CD14-positive monocyte (primary cell): ENCODE data around the gene FBXW7. TPM values are rescaled to one million over a fixed set of nuclear protein-coding genes. Genes with fewer than 3 reads are reported as not detected.

Experiments used
- DNase-seq, 3 donors: peaks; one replicate each; pipeline ENCODE4 v3.0.0-alpha.2; 2011 to 2022
- H2AFZ ChIP-seq: 2 replicates; pipeline ENCODE4 v1.6.0; 2012; ENCODE audit warnings: mild to moderate bottlenecking, low read depth, low read length, inconsistent platforms; ENCODE audit not compliant: insufficient read depth, poor library complexity, severe bottlenecking
- H3K27ac ChIP-seq, 2 donors: 1 replicate in 1 of 2; 2 replicates in 1 of 2; pipeline ENCODE4 v1.5.1; 2012 to 2013; ENCODE audit warnings: low read length in 2 of 2, control low read depth in 1 of 2, inconsistent platforms in 1 of 2, low read depth in 1 of 2, mild to moderate bottlenecking in 1 of 2
- H3K27me3 ChIP-seq, 2 donors: one replicate each; pipeline versions ENCODE4 v1.6.0 to v1.6.1; 2011 to 2013; ENCODE audit warnings: low read length in 2 of 2; ENCODE audit not compliant: control insufficient read depth in 2 of 2, insufficient read depth in 2 of 2
- H3K36me3 ChIP-seq, 2 donors: replicated peaks in 1 of 2; 1 replicate in 1 of 2; 2 replicates in 1 of 2; pipeline versions ENCODE4 v1.5.1 to v1.6.1; 2012 to 2013; ENCODE audit warnings: low read length in 2 of 2, control low read depth in 1 of 2, inconsistent platforms in 1 of 2, mild to moderate bottlenecking in 1 of 2; ENCODE audit not compliant: insufficient read depth in 2 of 2, control insufficient read depth in 1 of 2
- H3K4me1 ChIP-seq, 2 donors: 1 replicate in 1 of 2; 2 replicates in 1 of 2; pipeline versions ENCODE4 v1.5.1 to v1.6.1; 2012 to 2013; ENCODE audit warnings: low read length in 2 of 2, control low read depth in 1 of 2, inconsistent platforms in 1 of 2, mild to moderate bottlenecking in 1 of 2, moderate library complexity in 1 of 2; ENCODE audit not compliant: insufficient read depth in 2 of 2, control insufficient read depth in 1 of 2
- H3K4me2 ChIP-seq: replicated peaks from 2 replicates; pipeline ENCODE3; 2012; ENCODE audit warnings: low read length, moderate library complexity, mild to moderate bottlenecking; ENCODE audit not compliant: poor library complexity, severe bottlenecking; ENCODE audit errors: extremely low read depth
- H3K4me3 ChIP-seq, 3 experiments: fragments of 200-600 bp in 1 of 3; sonication (generic) in 1 of 3; replicated peaks in 1 of 3; 1 replicate in 2 of 3; 2 replicates in 1 of 3; pipeline ENCODE4 v1.5.1; 2011 to 2013; ENCODE audit warnings: low read length in 3 of 3, mild to moderate bottlenecking in 3 of 3, control low read depth in 2 of 3, low read depth in 2 of 3, inconsistent platforms in 1 of 3, moderate library complexity in 1 of 3
- H3K79me2 ChIP-seq: 2 replicates; pipeline ENCODE4 v1.6.0; 2012; ENCODE audit warnings: mild to moderate bottlenecking, control low read depth, inconsistent platforms, low read length, moderate library complexity; ENCODE audit not compliant: insufficient read depth
- H3K9ac ChIP-seq: 2 replicates; pipeline ENCODE4 v1.6.0; 2017; ENCODE audit warnings: low read length, mild to moderate bottlenecking; ENCODE audit not compliant: insufficient read depth, poor library complexity, severe bottlenecking
- H3K9me3 ChIP-seq, 2 donors: replicated peaks in 1 of 2; 1 replicate in 1 of 2; 2 replicates in 1 of 2; pipeline versions ENCODE4 v1.5.1 to v1.6.1; 2012 to 2013; ENCODE audit warnings: low read length in 2 of 2, control low read depth in 1 of 2; ENCODE audit not compliant: control insufficient read depth in 1 of 2, insufficient read depth in 1 of 2
- H4K20me1 ChIP-seq: 2 replicates; pipeline ENCODE4 v1.6.0; 2012; ENCODE audit warnings: mild to moderate bottlenecking, low read length, control low read depth, moderate library complexity; ENCODE audit not compliant: insufficient read depth
- H3K27ac Mint-ChIP-seq, 7 donors: one replicate each; pipeline ENCODE4 v1.8.0; 2020; ENCODE audit warnings: mild to moderate bottlenecking in 7 of 7, mixed read lengths in 7 of 7, moderate library complexity in 6 of 7, inconsistent platforms in 2 of 7
- H3K27me3 Mint-ChIP-seq, 3 donors: one replicate each; pipeline ENCODE4 v1.8.0; 2021 to 2022; ENCODE audit warnings: low read depth in 3 of 3, mild to moderate bottlenecking in 3 of 3, mixed read lengths in 3 of 3, moderate library complexity in 3 of 3, inconsistent platforms in 1 of 3
- H3K36me3 Mint-ChIP-seq, 2 donors: one replicate each; pipeline ENCODE4 v1.8.0; 2020; ENCODE audit warnings: mixed read lengths in 2 of 2, inconsistent platforms in 1 of 2, mild to moderate bottlenecking in 1 of 2
- H3K4me1 Mint-ChIP-seq: one replicate; pipeline ENCODE4 v1.8.0; 2020; ENCODE audit warnings: mild to moderate bottlenecking, mixed read lengths
- H3K4me3 Mint-ChIP-seq, 2 donors: one replicate each; pipeline ENCODE4 v1.8.0; 2020; ENCODE audit warnings: mild to moderate bottlenecking in 2 of 2, mixed read lengths in 2 of 2, moderate library complexity in 1 of 2
- H3K9me3 Mint-ChIP-seq, 7 donors: one replicate each; pipeline ENCODE4 v1.8.0; 2020 to 2022; ENCODE audit warnings: mixed read lengths in 7 of 7, mild to moderate bottlenecking in 6 of 7, moderate library complexity in 6 of 7, inconsistent platforms in 2 of 7
- CTCF ChIP-seq: fragments of 200-600 bp; IDR thresholded peaks from one replicate; pipeline ENCODE4 v1.8.0; 2022; ENCODE audit warnings: antibody characterized with exemption, mild to moderate bottlenecking
- WGBS: methylation state at CpG from one replicate; pipeline ENCODE4 v1.1.5; 2013; ENCODE audit warnings: missing lambda C conversion rate; ENCODE audit not compliant: insufficient coverage; 5-methylcytosine and 5-hydroxymethylcytosine counted together
- intact Hi-C, 2 donors: fragments of 100-400 bp; cut with micrococcal nuclease; formaldehyde crosslinking; loops; one replicate each; pipeline versions ENCODE4 v1.15.0 to v1.15.1; 2023
- polyA plus RNA-seq, 3 donors: library from polyadenylated mRNA; depleted of rRNA in 1 of 3; unstranded in 2 of 3; stranded (reverse) in 1 of 3; fragments of 300-500 nt in 2 of 3; fragments of >200 nt in 1 of 3; fragmentation: Illumina TruSeq in 2 of 3; gene quantifications; 1 replicate in 2 of 3; 2 replicates in 1 of 3; pipeline ENCODE4 v1.2.3, GENCODE V29; 2012 to 2021

The FBXW7 gene
- polyA plus RNA-seq, 3 donors = 25.1 to 44.9 (median 35.6) TPM

- H4K20me1 ChIP-seq = peaks cover 100% of the 10 kb centered on the region
- no CpG with 5 or more reads among the region's 3 CpGs for WGBS
- H3K36me3 ChIP-seq = peaks cover 5 to 38% of the 10 kb centered on the region in 2 donors
- DNase-seq = no peak
- H3K4me3 ChIP-seq = no peak overlapping the region
- peak overlapping the region in 1 of 7 donors; percentile 6 for H3K27ac Mint-ChIP-seq
- H3K27me3 Mint-ChIP-seq = no peaks in the 10 kb centered on the region
- H3K4me1 Mint-ChIP-seq = peaks cover 30% of the 10 kb centered on the region
- H3K9me3 Mint-ChIP-seq = peaks cover 0 to 2% (median 0%) of the 10 kb centered on the region in 7 donors
- H3K36me3 Mint-ChIP-seq = peaks cover 22 to 48% of the 10 kb centered on the region in 2 donors
- no peak for TF ChIP-seq CTCF
- no peak overlapping the region for H3K4me2 ChIP-seq
- no peaks in the 10 kb centered on the region for H3K27me3 ChIP-seq
- H2AFZ ChIP-seq = no peak overlapping the region
- peaks cover 98% of the 10 kb centered on the region for H3K79me2 ChIP-seq
- no peaks in the 10 kb centered on the region for H3K4me1 ChIP-seq
- H3K9ac ChIP-seq = no peak overlapping the region
- H3K9me3 ChIP-seq = no peaks in the 10 kb centered on the region
- intact Hi-C loops = no loop called here
- no peak overlapping the region for H3K4me3 Mint-ChIP-seq
- H3K27ac ChIP-seq = no peak overlapping the region
These were observed 11.5 kb downstream of the FBXW7 start for GRCh38 chr4:152524427-152524826.

DNA sequence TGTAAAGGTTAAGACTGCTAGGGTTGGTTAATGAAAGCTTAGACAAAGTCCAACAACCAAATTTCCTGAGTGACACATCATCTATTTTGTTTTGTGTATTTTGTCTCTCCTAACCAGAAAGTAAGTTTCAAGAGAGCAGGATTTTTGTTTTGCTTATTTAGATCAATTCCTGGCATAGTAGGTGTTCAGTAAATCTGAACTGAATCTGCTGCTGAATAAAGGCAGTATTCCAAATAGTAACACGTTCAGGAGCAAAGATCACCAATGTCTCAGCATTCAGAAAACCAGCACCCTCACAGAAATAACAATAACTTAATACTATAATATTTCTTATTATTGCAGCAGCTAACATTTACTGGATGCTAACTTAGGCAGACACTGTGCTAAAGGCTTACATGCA is 12.2 kb downstream of the FBXW7 start:
- H3K9me3 ChIP-seq = no peaks in the 10 kb centered on the region
- H3K4me3 Mint-ChIP-seq = no peak overlapping the region
- H3K27me3 ChIP-seq = no peaks in the 10 kb centered on the region
- peaks cover 3 to 38% of the 10 kb centered on the region in 2 donors for H3K36me3 ChIP-seq
- no peak for TF ChIP-seq CTCF
- peaks cover 30% of the 10 kb centered on the region for H3K4me1 Mint-ChIP-seq
- peaks cover 21 to 49% of the 10 kb centered on the region in 2 donors for H3K36me3 Mint-ChIP-seq
- intact Hi-C loops = no loop called here
- no peaks in the 10 kb centered on the region for H3K27me3 Mint-ChIP-seq
- no peak overlapping the region for H3K9ac ChIP-seq
- H3K4me1 ChIP-seq = no peaks in the 10 kb centered on the region
- peaks cover 0 to 2% (median 0%) of the 10 kb centered on the region in 7 donors for H3K9me3 Mint-ChIP-seq
- H3K4me2 ChIP-seq = no peak overlapping the region
- DNase-seq = no peak
- H2AFZ ChIP-seq = no peak overlapping the region
- whole genome bisulfite sequencing = no CpG with 5 or more reads among the region's 1 CpG
- H3K27ac Mint-ChIP-seq = no peak overlapping the region
- no peak overlapping the region for H3K27ac ChIP-seq
- H3K79me2 ChIP-seq = peaks cover 97% of the 10 kb centered on the region
- H3K4me3 ChIP-seq = no peak overlapping the region
- peaks cover 100% of the 10 kb centered on the region for H4K20me1 ChIP-seq
